NK-92 (cell line): ENCODE results near the gene PDLIM5.
"Not testable (repeated sequence)": the region's sequence is repeated elsewhere in the genome, so short reads cannot be mapped to it uniquely, and the experiment has no call there.

Source experiments
- DNase-seq: peaks from one replicate; lab custom pipeline; 2025; ENCODE audit not compliant: unreplicated experiment; lab: John Stamatoyannopoulos, UW

The PDLIM5 gene

GRCh38 chr4:94461506-94461905, 9.8 kb downstream of the PDLIM5 start:
- no peak for DNase-seq

- no peak for DNase-seq
Measured at GRCh38 chr4:94462572-94462971, 10.8 kb downstream of the PDLIM5 start.

GRCh38 chr4:94463771-94464170, 12.0 kb downstream of the PDLIM5 start:
- no peak for DNase-seq

DNA sequence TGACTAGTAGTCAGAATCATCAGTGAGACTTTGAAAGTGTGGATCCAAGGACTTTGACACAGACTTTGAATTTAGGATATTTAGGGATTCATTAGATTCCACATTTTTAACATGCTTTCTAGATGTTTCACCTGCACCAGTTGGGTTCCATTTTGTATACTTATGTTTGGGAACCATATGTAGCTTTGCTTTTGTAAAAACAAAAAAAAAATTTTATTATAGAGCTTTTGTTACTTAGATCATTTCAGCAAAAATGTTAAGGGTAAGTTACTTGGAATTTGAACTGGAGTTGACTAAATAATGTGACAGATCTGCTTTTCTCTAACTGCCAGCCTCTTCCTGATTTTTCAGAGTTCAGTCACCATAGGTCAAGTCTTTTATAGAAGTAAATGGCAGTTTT, 14.6 kb downstream of the PDLIM5 start:
- DNase-seq = no peak

DNA sequence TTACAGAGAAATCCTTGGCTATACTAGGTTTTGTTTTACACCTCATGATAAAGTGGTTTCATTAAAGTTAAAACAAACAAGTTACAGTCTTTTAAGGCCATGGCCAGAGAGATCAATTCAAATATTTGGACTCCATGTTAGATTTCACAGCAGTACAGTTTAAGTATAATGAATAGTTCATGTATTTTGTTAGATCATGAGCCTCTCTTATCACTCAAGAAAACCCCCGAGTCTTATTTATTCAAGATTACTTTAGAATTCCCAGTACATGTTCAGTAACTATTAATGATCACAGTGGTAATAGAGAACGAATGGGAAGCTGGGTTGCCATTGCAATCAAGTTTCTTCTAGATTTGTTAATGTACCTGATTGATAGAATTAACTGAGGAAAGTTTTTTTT, 15.2 kb downstream of the PDLIM5 start:
- DNase-seq = no peak

DNA sequence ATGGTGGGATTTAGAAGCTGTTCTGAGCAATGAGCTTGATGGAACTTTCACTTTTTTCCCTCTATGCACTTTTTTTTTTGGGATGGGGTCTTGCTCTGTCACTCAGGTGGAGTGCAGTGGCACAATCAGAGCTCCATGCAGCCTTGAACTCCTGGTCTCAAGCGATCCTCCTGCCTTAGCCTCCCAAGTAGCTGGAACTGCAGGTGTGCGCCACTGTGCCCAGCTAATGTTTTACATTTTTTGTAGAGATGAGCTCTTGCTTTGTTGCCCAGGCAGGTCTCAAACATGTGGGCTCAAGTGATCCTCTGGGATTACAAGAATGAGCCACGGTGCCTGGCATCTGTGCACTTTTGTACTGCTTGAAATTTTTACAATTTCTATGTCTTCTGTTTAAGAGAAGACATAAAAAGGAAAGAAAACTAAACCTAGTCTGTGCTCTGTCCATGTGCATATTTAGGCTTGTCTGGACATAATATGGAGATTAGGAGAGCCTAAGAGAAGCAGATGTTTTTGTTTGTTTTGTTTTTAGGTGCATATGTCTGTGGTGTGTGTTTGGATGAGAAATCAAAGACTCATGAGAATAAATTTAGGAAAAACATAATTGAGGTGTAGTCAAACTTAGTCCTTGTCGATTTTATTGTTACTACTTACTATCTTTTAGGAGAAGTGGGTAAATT, 16.5 kb downstream of the PDLIM5 start:
- DNase-seq = no peak

DNA sequence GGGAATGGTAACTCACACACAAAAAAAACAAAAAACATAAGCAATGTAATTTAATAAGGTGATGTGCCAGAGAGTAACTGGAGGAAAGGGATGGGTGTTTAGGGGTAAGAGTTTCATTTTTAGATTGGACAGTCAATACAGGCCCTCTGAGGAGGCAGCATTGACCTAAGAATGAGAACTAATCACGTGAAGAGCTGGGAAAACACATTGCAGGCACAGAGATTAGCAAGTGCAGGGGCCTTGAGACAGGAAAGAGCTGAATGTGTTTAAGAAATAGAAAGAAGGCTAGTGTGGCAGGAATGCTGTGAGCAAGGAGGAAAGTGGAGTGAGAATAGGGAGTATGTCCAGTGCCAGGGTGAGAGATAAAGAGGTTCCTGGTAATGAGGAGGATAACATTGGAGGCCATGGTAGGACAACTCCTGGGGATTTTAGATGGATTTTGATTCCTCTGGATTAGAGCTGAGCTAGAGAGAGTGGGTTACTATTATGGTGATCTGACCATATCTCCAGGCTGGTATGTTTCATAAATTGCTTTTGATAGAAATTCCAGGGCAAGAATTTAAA, 17.6 kb downstream of the PDLIM5 start:
- no peak for DNase-seq

DNA sequence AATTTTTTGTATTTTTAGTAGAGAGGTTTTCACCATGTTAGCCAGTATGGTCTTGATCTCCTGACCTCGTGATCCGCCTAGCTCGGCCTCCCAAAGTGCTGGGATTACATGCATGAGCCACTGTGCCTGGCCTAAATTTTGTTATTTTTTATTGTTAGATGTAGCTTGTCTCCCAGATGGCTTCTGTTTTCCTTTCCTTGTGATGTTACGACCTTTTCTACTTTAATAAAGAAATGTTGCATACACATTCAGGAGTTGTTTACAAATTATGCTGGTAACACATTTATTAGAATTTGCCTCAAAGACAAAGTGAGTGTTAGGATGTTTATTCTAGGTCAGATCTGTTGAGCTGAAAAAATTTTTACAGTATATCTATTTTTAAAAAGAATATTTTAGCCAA, 18.4 kb downstream of the PDLIM5 start:
- no peak for DNase-seq

- DNase-seq = not testable (repeated sequence)
Measured at GRCh38 chr4:94470782-94471181, 19.0 kb downstream of the PDLIM5 start.

DNA sequence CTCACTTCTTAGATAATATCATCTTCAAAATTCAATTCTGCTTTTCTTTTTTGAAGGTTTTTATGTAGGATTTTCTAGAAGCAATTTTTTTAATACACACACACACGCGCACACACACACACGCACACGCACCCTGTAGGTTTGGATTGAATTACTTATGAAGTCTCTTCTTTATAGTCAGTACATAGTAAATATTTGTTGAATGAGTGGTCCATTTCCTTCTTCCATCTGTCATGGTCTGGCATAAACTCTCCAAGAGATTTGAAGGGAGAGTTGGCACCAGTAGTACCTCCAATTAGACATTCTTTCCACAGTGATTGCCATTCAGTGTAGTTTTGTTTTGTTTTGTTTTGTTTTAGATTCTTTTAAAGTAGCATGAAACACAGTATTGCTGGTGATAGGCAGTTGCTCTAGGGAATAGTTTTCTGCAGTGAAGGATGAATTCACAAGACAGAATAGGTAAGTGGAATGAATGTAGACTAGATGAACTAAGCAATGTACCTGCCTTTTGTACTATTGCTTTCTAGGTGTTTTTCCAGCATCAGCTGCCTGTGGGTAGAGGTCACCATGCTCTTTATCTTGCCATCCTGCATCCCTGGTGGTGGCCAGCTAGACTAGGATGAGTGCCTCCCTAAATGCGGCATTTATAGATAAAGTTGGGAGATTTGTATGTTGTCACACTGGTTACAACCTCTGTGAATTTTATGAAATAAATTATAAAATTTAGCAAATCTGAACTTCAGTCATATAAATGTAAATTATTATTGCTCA, 20.5 kb downstream of the PDLIM5 start:
- no peak for DNase-seq

- no peak for DNase-seq
Measured at GRCh38 chr4:94475050-94475449, 23.3 kb downstream of the PDLIM5 start.

GRCh38 chr4:94475794-94476193, 24.1 kb downstream of the PDLIM5 start:
- no peak for DNase-seq

- no peak for DNase-seq
Measured at GRCh38 chr4:94477227-94477626, 25.5 kb downstream of the PDLIM5 start.

GRCh38 chr4:94478805-94479204, 27.1 kb downstream of the PDLIM5 start:
- DNase-seq = not testable (repeated sequence)

GRCh38 chr4:94479358-94480141, 27.8 kb downstream of the PDLIM5 start:
- DNase-seq = no peak

DNA sequence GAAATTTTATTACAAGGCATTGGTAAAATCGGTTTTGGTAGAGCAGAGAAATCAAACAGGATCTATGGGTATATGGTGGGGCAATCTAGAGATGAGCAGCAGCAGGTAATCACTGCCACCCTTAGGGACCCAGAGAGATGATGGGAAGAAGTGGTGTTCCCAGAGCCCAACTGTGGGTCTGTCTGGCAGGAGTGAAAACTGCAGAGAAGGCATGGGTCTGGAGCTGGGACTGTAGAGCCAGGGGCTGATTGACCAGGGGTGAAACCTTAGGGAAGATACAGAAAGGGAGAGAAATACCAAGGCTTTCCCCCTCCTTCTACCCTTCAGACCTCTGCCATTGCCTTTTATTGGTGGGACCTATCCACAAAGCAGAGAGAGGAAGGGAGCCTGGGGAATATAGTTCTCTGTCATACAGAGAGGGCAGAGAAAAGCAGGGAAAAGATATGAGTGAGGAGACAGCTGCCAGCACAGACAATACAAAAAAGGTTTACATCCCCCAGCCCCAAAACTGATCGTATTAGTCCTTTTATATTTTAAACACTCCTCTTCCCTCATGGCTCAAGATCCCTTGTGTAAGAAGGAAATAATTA, 28.7 kb downstream of the PDLIM5 start:
- DNase-seq = no peak

DNA sequence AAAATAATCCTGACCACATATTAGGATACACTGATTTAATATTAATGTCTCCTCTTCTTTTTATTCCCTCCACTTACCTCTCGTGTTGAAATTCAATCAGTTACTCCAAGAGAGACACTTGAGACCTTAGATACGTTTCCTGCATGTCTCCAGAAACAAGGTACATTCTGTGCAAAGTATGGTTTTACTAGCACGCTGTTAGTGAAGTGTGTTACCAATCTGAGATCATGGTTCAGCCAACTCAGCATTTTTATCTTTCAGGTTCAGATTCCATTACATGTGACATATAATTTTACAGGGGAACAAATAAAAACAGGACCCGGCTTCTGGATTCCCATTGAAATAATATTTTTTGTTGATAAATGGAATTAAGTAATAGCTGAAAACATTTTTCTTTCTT, 32.2 kb downstream of the PDLIM5 start:
- no peak for DNase-seq

GRCh38 chr4:94484818-94485217, 33.1 kb downstream of the PDLIM5 start:
- no peak for DNase-seq

- no peak for DNase-seq
Measured at GRCh38 chr4:94486372-94486801, 34.6 kb downstream of the PDLIM5 start.

GRCh38 chr4:94488670-94489069, 36.9 kb downstream of the PDLIM5 start:
- DNase-seq = no peak

- no peak for DNase-seq
Measured at GRCh38 chr4:94489098-94489497, 37.4 kb downstream of the PDLIM5 start.
